DOHH2 (cell line): ENCODE results near the gene MEX3D.

Experiments
- EZH2phosphoT487 ChIP-seq: fragments of 200-600 bp; sonication (generic); IDR thresholded peaks from 2 replicates; pipeline ENCODE4 v1.6.1; 2017; ENCODE audit warnings: borderline replicate concordance, mild to moderate bottlenecking, antibody characterized with exemption, low read length, moderate library complexity, mixed read lengths
- TF ChIP-seq, protein P1 (sequence below): fragments of 200-600 bp; sonication (generic); IDR thresholded peaks from one replicate; pipeline ENCODE4 v1.5.1; 2014; ENCODE audit warnings: antibody characterized with exemption, mild to moderate bottlenecking, low read depth, low read length; ENCODE audit not compliant: poor library complexity, severe bottlenecking

DNA sequence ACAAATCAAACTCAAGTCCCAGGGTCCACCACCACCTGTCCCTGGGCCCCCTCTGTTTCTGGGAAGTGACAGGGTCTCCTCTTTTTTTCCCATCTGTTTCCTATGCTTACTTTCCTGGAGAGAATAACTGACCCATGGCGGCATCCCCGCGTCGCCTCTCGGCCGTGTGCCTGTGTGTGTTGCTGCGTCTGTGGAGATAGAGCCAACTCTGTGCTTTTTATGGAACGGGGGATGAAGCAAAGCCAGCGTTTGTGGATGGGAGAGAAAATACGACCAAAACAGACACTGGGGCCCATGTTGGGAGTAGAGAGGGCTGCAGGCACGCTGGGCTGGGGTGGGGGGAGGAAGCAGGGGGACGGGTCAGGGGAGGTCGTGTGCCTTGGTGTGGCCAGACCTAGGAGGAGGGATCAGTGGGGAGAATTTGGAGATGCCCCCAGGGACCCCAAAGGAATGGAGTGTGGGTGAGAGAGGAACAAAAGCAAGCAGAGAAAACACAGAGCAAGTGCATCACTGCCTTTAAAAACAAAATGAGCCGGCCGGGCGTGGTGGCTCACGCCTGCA is 27.7 kb downstream of the MEX3D start:
- TF ChIP-seq, protein P1, sequence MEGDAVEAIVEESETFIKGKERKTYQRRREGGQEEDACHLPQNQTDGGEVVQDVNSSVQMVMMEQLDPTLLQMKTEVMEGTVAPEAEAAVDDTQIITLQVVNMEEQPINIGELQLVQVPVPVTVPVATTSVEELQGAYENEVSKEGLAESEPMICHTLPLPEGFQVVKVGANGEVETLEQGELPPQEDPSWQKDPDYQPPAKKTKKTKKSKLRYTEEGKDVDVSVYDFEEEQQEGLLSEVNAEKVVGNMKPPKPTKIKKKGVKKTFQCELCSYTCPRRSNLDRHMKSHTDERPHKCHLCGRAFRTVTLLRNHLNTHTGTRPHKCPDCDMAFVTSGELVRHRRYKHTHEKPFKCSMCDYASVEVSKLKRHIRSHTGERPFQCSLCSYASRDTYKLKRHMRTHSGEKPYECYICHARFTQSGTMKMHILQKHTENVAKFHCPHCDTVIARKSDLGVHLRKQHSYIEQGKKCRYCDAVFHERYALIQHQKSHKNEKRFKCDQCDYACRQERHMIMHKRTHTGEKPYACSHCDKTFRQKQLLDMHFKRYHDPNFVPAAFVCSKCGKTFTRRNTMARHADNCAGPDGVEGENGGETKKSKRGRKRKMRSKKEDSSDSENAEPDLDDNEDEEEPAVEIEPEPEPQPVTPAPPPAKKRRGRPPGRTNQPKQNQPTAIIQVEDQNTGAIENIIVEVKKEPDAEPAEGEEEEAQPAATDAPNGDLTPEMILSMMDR, result no peak
- no peak for TF ChIP-seq EZH2phosphoT487
